ENCODE results near the gene WFDC10B.
"Not testable (repeated sequence)": the region's sequence is repeated elsewhere in the genome, so short reads cannot be mapped to it uniquely, and the experiment has no call there.

WFDC10B gene

GRCh38 chr20:45647441-45648050, 57.3 kb downstream of the WFDC10B start:
- DNase-seq (ENCODE audit: low read depth in 2 of 2), result no peak

- DNase-seq (ENCODE audit: low read depth in 2 of 2), result no peak
These were observed 57.9 kb downstream of the WFDC10B start for GRCh38 chr20:45646875-45647274.

GRCh38 chr20:45645869-45646268, 59.0 kb downstream of the WFDC10B start:
- DNase-seq (ENCODE audit: low read depth in 2 of 2), result not testable (repeated sequence)

GRCh38 chr20:45641076-45641475, 63.7 kb downstream of the WFDC10B start:
- not testable (repeated sequence) for DNase-seq (ENCODE audit: low read depth in 2 of 2)

- no peak for DNase-seq (ENCODE audit: low read depth in 2 of 2)
These were observed 65.1 kb downstream of the WFDC10B start for GRCh38 chr20:45639687-45640086.

GRCh38 chr20:45636513-45636912, 68.3 kb downstream of the WFDC10B start:
- DNase-seq (ENCODE audit: low read depth in 2 of 2), result no peak

Measured in activated CD4-positive, alpha-beta T cell treated with anti-CD3 and anti-CD28 coated beads for 24 hours (primary cell).